Right kidney (tissue), 1 donor: ENCODE measurements around the gene ANKRD33.
A peak's percentile ranks its signal among the peaks of the same experiment; 100 is the strongest.

Experiments used
- DNase-seq: peaks from one replicate; pipeline ENCODE4 v3.0.0-alpha.2; 2016

The ANKRD33 gene

GRCh38 chr12:51862947-51863346 is 25.0 kb upstream of the ANKRD33 start:
- no peak for DNase-seq

- no peak for DNase-seq
Measured at GRCh38 chr12:51863363-51863932, 24.5 kb upstream of the ANKRD33 start.

- peak; percentile 85 for DNase-seq
Measured at GRCh38 chr12:51863933-51864832, 23.7 kb upstream of the ANKRD33 start.

- DNase-seq: no peak
Measured at GRCh38 chr12:51864833-51865670, 22.9 kb upstream of the ANKRD33 start.

- no peak for DNase-seq
Measured at GRCh38 chr12:51865757-51866270, 22.1 kb upstream of the ANKRD33 start.

GRCh38 chr12:51866324-51866723 is 21.6 kb upstream of the ANKRD33 start:
- no peak for DNase-seq

- DNase-seq: no peak
Measured at GRCh38 chr12:51866762-51867161, 21.1 kb upstream of the ANKRD33 start.

- no peak for DNase-seq
Measured at GRCh38 chr12:51867371-51867770, 20.5 kb upstream of the ANKRD33 start.

- no peak for DNase-seq
Measured at GRCh38 chr12:51867796-51868428, 20.0 kb upstream of the ANKRD33 start.

GRCh38 chr12:51868821-51869495 is 18.9 kb upstream of the ANKRD33 start:
- DNase-seq: peak; percentile 89

GRCh38 chr12:51869496-51869865 is 18.4 kb upstream of the ANKRD33 start:
- DNase-seq: peak; percentile 61

GRCh38 chr12:51869931-51870330 is 18.0 kb upstream of the ANKRD33 start:
- no peak for DNase-seq

GRCh38 chr12:51870504-51870903 is 17.4 kb upstream of the ANKRD33 start:
- no peak for DNase-seq

- no peak for DNase-seq
Measured at GRCh38 chr12:51871126-51871525, 16.8 kb upstream of the ANKRD33 start.

- DNase-seq: peak; percentile 29
Measured at GRCh38 chr12:51871918-51872688, 15.8 kb upstream of the ANKRD33 start.

- DNase-seq: no peak
Measured at GRCh38 chr12:51872689-51872981, 15.3 kb upstream of the ANKRD33 start.

- DNase-seq: no peak
Measured at GRCh38 chr12:51873251-51873994, 14.5 kb upstream of the ANKRD33 start.

GRCh38 chr12:51874000-51874399 is 13.9 kb upstream of the ANKRD33 start:
- no peak for DNase-seq

- no peak for DNase-seq
Measured at GRCh38 chr12:51874486-51874885, 13.4 kb upstream of the ANKRD33 start.

GRCh38 chr12:51879102-51879501 is 8.8 kb upstream of the ANKRD33 start:
- DNase-seq: no peak
